DOHH2 (cell line): ENCODE measurements around the gene FAM20C.

Source experiments
- CTCF ChIP-seq: fragments of 200-600 bp; sonication (generic); IDR thresholded peaks from one replicate; pipeline ENCODE4 v1.5.1; 2014; ENCODE audit warnings: antibody characterized with exemption, mild to moderate bottlenecking, low read depth, low read length; ENCODE audit not compliant: poor library complexity, severe bottlenecking
- EZH2phosphoT487 ChIP-seq: fragments of 200-600 bp; sonication (generic); IDR thresholded peaks from 2 replicates; pipeline ENCODE4 v1.6.1; 2017; ENCODE audit warnings: borderline replicate concordance, mild to moderate bottlenecking, antibody characterized with exemption, low read length, moderate library complexity, mixed read lengths

DNA sequence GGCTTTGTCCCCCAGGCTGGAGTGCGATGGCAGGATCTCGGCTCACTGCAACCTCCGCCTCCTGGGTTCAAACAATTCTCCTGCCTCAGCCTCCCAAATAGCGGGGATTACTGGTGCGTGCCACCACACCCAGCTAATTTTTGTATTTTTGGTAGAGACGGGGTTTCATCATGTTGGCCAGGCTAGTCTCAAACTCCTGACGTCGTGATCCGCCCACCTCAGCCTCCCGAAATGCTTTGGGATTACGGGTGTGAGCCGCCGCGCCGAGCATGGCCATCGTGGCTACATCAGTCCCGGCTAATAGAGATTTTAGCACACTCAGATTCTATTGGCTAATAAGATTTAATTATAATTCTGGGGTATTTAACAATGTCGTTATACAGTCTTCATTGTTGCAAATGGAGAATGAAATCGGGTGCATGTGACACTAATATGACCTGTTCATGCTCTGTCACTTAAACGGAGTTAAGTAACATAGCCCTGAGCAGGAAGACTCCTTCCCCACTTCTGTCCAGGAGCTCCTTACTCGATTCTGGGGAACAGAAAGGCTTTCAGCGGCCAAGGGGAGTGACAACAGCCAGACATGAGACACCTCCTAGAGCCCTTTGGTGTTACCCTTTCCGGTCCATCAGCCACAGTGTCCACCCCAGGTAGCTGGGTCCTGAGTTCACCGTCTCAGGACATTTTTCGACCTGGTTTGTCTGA, 40.9 kb upstream of the FAM20C start:
- TF ChIP-seq CTCF, result no peak
- no peak for TF ChIP-seq EZH2phosphoT487
